Measurements from ENCODE around the gene TNK2.
"Not testable (repeated sequence)": the region's sequence is repeated elsewhere in the genome, so short reads cannot be mapped to it uniquely, and the experiment has no call there.

TNK2 gene

GRCh38 chr3:195866686-195867511 lies 41.5 kb downstream of the TNK2 start:
- Histone ChIP-seq H3K27ac (ENCODE audit: low read depth, low read length) (no peak overlapping the region), H3K9me3 (ENCODE audit: insufficient read depth, low read length) (no peaks in the 10 kb centered on the region), H3K9me2 (replicated peaks; ENCODE audit: insufficient read depth, low read length) (no peaks in the 10 kb centered on the region), H3K36me3 (ENCODE audit: low read length) (no peaks in the 10 kb centered on the region), H3K4me3 (ENCODE audit: insufficient read depth, low read length, poor library complexity, severe bottlenecking) (no peak overlapping the region), H2AFZ (ENCODE audit: low read depth, low read length, severe bottlenecking) (no peak overlapping the region), H3K4me2 (ENCODE audit: low read depth, low read length, poor library complexity, severe bottlenecking) (no peak overlapping the region), H4K20me1 (ENCODE audit: low read depth, low read length) (no peaks in the 10 kb centered on the region), H3F3A (ENCODE audit: insufficient read depth) (no peaks in the 10 kb centered on the region; the same call in 1 of the 2 replicates), H3K79me2 (ENCODE audit: insufficient read depth, low read length) (no peaks in the 10 kb centered on the region), H3K27me3 (ENCODE audit: low read length) (no peaks in the 10 kb centered on the region), H3K9ac (ENCODE audit: low read length) (no peak overlapping the region)
- no peak for TF ChIP-seq CTCF (IDR thresholded peaks at IDR 0.05; ENCODE audit: insufficient read depth, low read length, poor library complexity, severe bottlenecking)
- TF ChIP-seq EZH2phosphoT487 (conservative IDR thresholded peaks at IDR 0.05; ENCODE audit: low read length), result no peak

DNA sequence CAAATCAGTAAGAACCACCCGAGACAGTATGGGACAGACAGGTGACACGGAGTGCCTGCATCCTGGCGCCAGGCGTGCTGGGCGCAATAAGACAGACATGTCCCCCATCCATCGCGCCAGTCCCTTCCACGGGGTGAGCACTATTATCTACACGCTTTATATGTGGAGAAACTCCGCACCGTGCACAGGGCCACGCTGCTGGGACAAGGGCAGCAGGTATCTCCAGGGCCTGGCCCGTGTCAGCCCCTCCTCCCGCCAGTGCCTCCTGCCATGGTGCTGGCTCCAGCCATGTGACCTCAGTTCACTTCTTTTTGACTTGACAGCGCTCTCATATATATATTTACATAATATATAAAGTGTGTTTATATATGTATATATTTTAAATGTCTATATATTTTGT lies 42.6 kb downstream of the TNK2 start:
- no peak overlapping the region for H3K4me2 ChIP-seq (ENCODE audit: low read depth, low read length, poor library complexity, severe bottlenecking)
- peaks cover 2% of the 10 kb centered on the region; the same call in 1 of the 2 replicates for H3F3A ChIP-seq (ENCODE audit: insufficient read depth)
- no peaks in the 10 kb centered on the region for H3K79me2 ChIP-seq (ENCODE audit: insufficient read depth, low read length)
- H3K27ac ChIP-seq (ENCODE audit: low read depth, low read length), result no peak overlapping the region
- H3K36me3 ChIP-seq (ENCODE audit: low read length), result no peaks in the 10 kb centered on the region
- H3K27me3 ChIP-seq (ENCODE audit: low read length), result no peaks in the 10 kb centered on the region
- TF ChIP-seq EZH2phosphoT487 (conservative IDR thresholded peaks at IDR 0.05; ENCODE audit: low read length) (no peak), CTCF (IDR thresholded peaks at IDR 0.05; ENCODE audit: insufficient read depth, low read length, poor library complexity, severe bottlenecking) (no peak)
- no peak overlapping the region for H3K4me3 ChIP-seq (ENCODE audit: insufficient read depth, low read length, poor library complexity, severe bottlenecking)
- no peaks in the 10 kb centered on the region for H3K9me3 ChIP-seq (ENCODE audit: insufficient read depth, low read length)
- H3K9me2 ChIP-seq (replicated peaks; ENCODE audit: insufficient read depth, low read length), result no peaks in the 10 kb centered on the region
- H4K20me1 ChIP-seq (ENCODE audit: low read depth, low read length), result no peaks in the 10 kb centered on the region
- no peak overlapping the region for H2AFZ ChIP-seq (ENCODE audit: low read depth, low read length, severe bottlenecking)
- H3K9ac ChIP-seq (ENCODE audit: low read length), result no peak overlapping the region

DNA sequence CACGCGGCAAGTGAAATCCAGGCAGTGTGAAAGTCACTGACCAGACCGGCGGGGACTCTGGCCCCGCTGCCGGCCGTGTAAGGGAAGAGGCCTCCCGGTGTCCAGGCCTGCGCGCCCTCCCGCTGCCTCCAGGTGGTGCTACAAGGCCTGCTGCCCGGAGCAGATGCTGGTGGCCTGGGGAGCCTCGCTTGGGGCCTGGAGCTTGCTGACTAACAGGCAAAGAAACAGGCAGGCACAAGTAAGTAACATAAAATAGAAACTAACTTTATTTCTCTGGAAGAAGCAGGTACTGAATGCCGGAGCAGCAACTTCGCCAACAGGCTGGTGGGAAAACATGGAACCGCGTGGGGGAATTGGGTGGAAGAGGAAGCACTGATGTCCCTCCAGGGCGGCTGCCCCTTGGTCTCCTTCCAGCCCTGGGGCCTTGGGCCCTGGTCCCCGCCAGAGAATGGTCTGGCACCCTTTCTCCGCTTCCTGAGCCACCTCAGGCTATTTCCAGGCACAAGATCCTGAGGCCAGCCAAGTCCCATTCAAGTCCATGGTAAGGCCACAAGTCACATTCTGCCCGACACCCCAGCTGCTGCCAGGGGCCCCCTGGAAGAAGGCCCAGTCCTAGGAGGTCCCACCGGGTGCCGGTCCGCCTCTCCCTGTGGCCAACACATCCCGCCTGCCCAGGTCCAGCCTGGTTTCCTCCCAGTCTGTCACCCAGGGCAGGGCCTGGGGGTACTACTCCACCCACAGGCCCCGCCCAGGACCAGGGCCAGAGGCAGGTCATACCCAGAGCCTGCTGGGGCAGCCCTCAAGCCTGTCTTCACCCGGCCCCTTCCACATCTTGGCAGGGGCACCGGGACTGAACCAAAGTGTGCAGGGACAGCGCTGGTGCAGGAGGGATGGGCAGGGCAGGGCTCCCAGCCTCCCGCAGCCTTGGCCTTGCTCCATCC lies 45.0 kb downstream of the TNK2 start:
- Histone ChIP-seq H3K9me3 (ENCODE audit: insufficient read depth, low read length) (no peaks in the 10 kb centered on the region), H4K20me1 (ENCODE audit: low read depth, low read length) (no peaks in the 10 kb centered on the region), H3K27ac (ENCODE audit: low read depth, low read length) (no peak overlapping the region), H3F3A (ENCODE audit: insufficient read depth) (peaks cover 2% of the 10 kb centered on the region; the same call in 1 of the 2 replicates), H3K4me3 (ENCODE audit: insufficient read depth, low read length, poor library complexity, severe bottlenecking) (no peak overlapping the region), H3K9me2 (replicated peaks; ENCODE audit: insufficient read depth, low read length) (no peaks in the 10 kb centered on the region), H2AFZ (ENCODE audit: low read depth, low read length, severe bottlenecking) (no peak overlapping the region), H3K79me2 (ENCODE audit: insufficient read depth, low read length) (no peaks in the 10 kb centered on the region), H3K9ac (ENCODE audit: low read length) (no peak overlapping the region), H3K4me2 (ENCODE audit: low read depth, low read length, poor library complexity, severe bottlenecking) (no peak overlapping the region), H3K36me3 (ENCODE audit: low read length) (no peaks in the 10 kb centered on the region), H3K27me3 (ENCODE audit: low read length) (no peaks in the 10 kb centered on the region)
- TF ChIP-seq CTCF (IDR thresholded peaks at IDR 0.05; ENCODE audit: insufficient read depth, low read length, poor library complexity, severe bottlenecking), result peak; percentile 73
- no peak for TF ChIP-seq EZH2phosphoT487 (conservative IDR thresholded peaks at IDR 0.05; ENCODE audit: low read length)

GRCh38 chr3:195862318-195862717 lies 46.0 kb downstream of the TNK2 start:
- H4K20me1 ChIP-seq (ENCODE audit: low read depth, low read length); H3K27ac ChIP-seq (ENCODE audit: low read depth, low read length); H2AFZ ChIP-seq (ENCODE audit: low read depth, low read length, severe bottlenecking); H3K9me3 ChIP-seq (ENCODE audit: insufficient read depth, low read length); H3K4me3 ChIP-seq (ENCODE audit: insufficient read depth, low read length, poor library complexity, severe bottlenecking); H3K4me2 ChIP-seq (ENCODE audit: low read depth, low read length, poor library complexity, severe bottlenecking); H3K27me3 ChIP-seq (ENCODE audit: low read length); H3K36me3 ChIP-seq (ENCODE audit: low read length); H3K9ac ChIP-seq (ENCODE audit: low read length); H3K79me2 ChIP-seq (ENCODE audit: insufficient read depth, low read length); H3K9me2 ChIP-seq (replicated peaks; ENCODE audit: insufficient read depth, low read length); H3F3A ChIP-seq (ENCODE audit: insufficient read depth): not testable (repeated sequence)
